HL-60/S4 (cell line): ENCODE results near the gene PRSS12.

ENCODE experiments used
- in situ Hi-C: fragments of 300-500 bp; cut with MboI; formaldehyde crosslinking; loops from 2 replicates; pipeline ENCODE4 v1.14.3; 2022; ENCODE audit warnings: low sequenced_read_pairs

The PRSS12 gene

DNA sequence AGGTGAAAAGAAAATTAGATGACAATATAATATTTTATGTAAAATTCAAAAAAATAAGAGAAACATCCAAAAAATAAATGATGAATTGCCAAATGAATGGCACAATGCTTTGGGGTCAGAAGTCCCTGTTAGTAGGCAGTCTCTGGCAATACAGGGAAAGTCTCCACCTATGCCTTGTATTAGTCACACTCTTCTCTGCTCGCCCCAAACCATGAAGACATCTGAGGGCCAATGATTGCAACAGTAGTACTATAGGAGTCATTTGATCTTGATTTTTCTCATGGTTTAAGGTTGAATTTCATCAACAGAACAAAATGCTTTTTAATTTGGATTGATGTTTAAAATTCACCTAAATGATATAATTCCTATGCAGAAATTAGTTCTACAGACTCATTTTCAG lies 3.9 kb upstream of the PRSS12 start:
- in situ Hi-C loops = no loop called here

- in situ Hi-C loops = no loop called here
These were observed 3.3 kb upstream of the PRSS12 start for GRCh38 chr4:118356111-118356510.

DNA sequence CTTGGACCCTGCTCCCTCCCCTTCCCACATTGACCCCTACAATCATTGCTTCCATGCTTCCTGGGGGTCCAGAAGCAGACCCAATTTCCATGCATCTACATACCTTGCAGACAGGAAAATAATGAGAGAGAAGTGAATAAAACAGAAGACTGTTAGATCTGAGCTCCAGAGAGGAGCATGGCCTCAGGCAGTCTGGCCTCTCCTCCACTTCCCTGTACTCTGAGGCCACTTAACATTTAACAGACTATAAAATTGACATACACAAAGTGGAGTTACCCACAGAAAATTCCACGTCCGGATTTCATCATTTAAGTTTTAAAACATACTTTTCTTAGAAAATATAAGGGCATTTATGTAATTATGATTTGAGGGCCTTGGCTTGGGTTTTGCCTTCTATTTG lies 2.1 kb upstream of the PRSS12 start:
- in situ Hi-C loops = no loop called here

- in situ Hi-C loops = no loop called here
These were observed 779 bp upstream of the PRSS12 start for GRCh38 chr4:118353534-118354030.

DNA sequence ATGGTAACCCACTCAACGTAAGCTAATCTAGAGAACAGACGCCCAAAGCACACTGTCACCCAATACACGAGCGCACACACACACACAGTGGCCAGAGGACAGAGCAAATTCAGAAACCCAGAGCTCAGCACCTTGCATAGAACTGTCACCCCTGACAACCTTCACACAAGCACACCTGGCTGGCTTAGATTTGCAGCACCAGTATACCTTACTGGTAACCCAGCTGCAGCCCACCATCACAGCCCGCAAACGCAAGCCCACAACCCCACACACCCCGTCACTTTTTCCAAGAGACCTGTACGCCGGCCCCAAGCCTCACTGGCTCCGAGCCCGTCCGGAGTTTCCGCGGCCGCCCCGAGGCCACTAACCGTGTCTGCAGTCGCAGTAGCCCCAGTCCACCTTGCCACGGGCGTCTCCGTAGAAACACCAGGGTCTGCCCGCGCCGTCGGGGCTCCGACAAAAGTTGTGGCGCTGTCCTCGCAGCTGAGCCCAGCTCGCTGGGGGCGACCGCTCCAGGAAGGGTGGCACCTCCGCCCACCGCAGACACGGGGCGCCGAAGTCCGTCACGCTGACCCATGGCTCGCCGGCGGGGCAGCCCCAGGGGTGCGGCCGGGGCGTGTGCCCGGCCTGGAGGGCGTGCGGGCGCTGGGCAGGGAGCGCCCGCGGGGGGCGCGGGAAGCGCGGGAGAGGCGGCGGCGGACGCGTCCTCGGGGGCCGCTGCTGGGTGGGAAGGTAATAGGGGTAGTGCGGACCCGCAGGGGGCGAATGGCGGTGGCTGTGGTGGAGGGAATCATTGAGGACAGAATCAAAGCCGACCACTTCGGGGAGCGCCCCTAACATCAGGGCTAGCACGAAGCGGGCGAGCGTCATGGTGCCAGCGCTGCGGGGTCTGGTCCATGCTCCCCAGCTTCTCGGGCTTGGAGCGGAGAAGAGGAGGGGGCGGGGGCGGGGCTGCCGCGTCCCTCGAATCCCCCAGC lies 664 bp downstream of the PRSS12 start:
- in situ Hi-C loops = no loop called here

DNA sequence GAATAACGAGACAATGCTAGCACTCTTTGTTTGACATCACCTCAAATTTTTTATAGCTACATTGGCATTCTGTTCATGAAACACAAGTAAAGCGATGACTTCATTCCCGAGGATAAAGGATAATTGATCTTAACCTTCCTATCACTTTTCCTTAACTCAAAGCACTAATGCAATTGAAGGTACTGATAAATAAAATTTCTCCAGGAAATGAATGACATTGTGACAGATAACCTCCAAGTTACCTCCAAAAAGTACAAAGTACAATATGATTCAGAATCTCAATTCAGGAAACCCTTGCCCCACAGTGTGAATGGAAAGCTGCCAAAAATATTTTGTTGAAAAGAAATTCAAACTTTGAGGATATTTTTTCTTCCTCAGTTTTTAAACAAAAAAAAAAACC lies 1.8 kb downstream of the PRSS12 start:
- in situ Hi-C loops = no loop called here

DNA sequence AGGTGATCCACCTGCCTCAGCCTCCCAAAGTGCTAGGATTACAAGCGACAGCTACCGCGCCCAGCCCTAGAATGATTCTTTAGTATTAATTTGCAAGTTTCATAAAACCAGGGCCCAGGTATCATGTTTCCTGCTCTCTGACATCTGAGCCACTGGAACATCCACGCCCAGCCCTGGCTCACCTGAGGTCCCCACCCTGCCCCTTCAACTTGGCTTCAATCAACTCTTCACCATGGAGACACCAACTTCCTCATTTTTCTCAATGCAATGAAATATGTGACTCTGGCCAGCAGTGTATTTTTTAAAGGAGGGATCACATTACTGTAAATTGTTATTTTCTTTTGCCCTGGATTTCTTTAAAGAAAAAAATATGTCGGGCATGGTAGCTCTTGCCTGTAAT lies 3.9 kb downstream of the PRSS12 start:
- in situ Hi-C loops = no loop called here

- in situ Hi-C loops = no loop called here
These were observed 6.3 kb downstream of the PRSS12 start for GRCh38 chr4:118346495-118346894.

GRCh38 chr4:118345813-118346212 lies 7.0 kb downstream of the PRSS12 start:
- in situ Hi-C loops = no loop called here

DNA sequence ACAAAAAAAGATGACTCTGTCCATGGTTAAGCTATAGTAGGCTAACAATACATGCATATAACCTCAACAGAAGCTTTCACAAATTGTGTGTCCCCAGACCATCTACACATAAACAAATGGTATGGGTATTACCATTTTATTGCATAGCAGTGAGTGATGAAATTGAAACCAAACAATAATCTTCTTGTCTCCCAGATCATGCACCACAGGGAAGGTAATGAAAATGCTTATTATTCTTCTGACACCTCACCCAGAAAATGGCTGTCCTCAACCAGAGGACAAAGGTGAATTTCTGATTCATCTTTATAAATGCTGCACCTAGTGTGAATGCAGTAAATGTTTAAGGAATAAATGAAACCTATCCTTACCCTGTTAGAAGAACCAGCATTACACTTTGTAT lies 8.0 kb downstream of the PRSS12 start:
- in situ Hi-C loops = no loop called here

DNA sequence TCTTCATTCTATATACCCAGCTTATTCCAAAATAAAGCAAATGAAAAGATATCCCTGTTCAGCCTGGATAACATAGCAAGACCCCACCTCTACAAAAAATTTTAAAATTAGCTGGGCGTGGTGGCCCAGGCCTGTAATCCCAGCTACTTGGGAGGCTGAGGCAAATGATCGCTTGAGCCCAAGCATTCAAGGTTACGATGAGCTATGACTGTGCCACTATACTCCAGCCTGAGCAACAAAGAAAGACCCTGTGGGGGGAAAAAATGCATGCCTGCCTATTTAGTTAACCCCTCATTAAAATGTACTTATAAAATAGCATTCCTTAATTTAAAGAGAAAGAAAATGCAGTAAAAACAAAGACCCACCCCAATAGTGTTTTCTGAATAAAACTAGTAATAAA lies 9.3 kb downstream of the PRSS12 start:
- in situ Hi-C loops = no loop called here

DNA sequence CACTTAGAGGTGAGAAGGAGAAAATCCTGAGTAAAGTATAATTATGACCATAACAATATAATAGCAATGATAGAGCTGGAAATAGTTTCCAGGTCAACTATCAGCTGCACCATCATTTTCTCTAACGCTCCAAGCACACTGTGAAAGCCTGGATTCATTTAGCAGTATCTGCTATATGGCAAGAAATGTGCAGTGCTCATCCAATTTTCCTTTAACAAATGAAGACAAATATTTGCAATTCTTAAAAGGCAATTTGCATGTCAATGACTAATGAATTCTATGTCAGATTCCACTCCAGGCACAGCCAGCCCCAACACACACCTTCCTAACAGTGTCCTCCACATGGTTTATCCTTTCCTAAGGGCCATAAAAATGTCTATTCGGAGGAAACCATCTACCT lies 12.7 kb downstream of the PRSS12 start:
- in situ Hi-C loops = no loop called here

- in situ Hi-C loops = no loop called here
These were observed 13.6 kb downstream of the PRSS12 start for GRCh38 chr4:118338981-118339765.

- in situ Hi-C loops = no loop called here
These were observed 14.3 kb downstream of the PRSS12 start for GRCh38 chr4:118338518-118338917.

- in situ Hi-C loops = no loop called here
These were observed 14.8 kb downstream of the PRSS12 start for GRCh38 chr4:118337954-118338353.

DNA sequence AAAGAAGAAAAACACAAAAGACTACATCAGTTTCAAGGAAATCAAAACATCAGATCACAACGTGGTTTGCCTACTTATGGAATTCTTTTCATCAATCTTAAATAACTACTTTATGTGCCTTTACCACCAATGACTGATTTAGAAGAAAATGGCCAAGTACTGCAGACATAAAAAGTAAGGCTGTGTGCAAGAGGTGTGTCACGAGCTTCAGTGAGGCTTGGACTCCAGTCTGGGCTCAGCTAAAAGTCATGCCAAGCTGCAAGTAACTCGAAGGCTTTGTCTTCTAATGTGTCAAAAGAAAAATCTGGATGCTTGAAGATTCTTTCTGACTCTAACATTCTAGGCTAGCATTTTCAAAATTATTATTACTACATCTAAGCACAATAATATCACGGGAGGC lies 17.0 kb downstream of the PRSS12 start:
- in situ Hi-C loops = no loop called here

DNA sequence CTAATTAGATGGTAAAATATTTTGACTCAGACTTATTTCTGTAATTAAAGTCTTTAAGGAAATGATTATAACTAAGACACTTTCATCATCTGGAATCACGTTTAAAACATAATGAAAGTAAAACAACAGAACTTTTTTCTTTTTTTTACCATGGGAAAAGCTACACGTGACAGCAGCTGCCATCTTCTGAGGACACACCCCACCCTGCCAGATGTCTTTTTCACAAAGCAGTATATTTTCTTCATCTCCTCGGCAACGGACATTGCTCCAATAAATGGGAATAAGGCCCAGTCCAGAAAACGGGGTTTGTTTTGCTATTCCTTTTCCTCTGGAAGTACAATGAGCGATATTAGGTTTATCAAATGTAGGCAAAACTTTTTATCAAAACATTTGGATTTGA lies 17.5 kb downstream of the PRSS12 start:
- in situ Hi-C loops = no loop called here

GRCh38 chr4:118331352-118331751 lies 21.5 kb downstream of the PRSS12 start:
- in situ Hi-C loops = no loop called here

GRCh38 chr4:118329849-118330248 lies 23.0 kb downstream of the PRSS12 start:
- in situ Hi-C loops = no loop called here

- in situ Hi-C loops = no loop called here
These were observed 25.1 kb downstream of the PRSS12 start for GRCh38 chr4:118327554-118328241.

GRCh38 chr4:118326585-118326984 lies 26.2 kb downstream of the PRSS12 start:
- in situ Hi-C loops = no loop called here
